ENCODE measurements around the gene UBXN10.

- no peak for TF ChIP-seq POLR2A (IDR thresholded peaks at IDR 0.05; ENCODE audit: low read depth, low read length)
- no peak for TF ChIP-seq POLR2AphosphoS5 (IDR thresholded peaks at IDR 0.05; ENCODE audit: low read depth, low read length)
- TF ChIP-seq TAF1 (IDR thresholded peaks at IDR 0.05; ENCODE audit: low read depth, low read length) = no peak
- no peak for TF ChIP-seq PAX5 (IDR thresholded peaks at IDR 0.05; ENCODE audit: insufficient read depth, low read length, severe bottlenecking)
- TF ChIP-seq SPI1 (IDR thresholded peaks at IDR 0.05; ENCODE audit: low read depth, low read length) = no peak
Measured at GRCh38 chr1:20216574-20216973, 30.7 kb downstream of the UBXN10 start.

All from GM12891 (cell line).